ENCODE results near the gene ABTB1. TPM values are rescaled to one million over a fixed set of nuclear protein-coding genes. Genes with fewer than 3 reads are reported as not detected.

ABTB1 gene
- total RNA-seq, 4 donors from 2014 or later: 17.6 to 91.9 (median 51.3) TPM

DNA sequence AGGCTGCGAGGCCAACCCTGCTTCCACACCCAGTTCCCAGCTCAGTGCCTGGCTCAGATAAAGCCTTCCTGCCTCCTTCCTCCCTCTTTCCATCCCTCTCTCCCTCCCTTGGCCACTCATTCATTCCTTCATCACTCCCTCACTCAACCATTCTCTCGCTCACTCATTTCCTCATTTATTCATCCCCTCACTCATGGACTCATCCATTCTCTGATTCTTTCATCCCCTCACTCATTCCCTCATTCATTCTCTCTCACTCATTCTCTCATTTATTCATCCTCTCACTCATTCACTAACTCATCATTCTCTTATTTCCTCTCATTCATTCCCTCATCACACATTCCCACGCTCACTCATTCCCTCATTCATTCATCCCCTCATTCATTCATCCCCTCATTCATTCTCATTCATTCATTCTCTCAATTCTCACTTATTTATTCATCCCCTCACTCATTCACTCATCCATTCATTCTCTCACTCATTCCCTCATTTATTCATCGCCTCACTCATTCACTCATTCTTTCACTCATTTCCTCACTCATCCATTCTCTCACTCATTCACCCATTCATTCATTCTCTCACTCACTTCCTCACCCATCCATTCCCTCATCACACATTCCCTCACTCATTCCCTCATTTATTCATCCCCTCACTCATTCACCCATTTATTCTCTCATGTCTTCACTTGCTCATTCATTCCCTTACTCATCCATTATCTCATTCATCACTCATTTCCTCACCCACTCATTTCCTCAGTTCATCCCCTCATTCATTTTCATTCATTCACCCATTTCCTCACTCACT lies 13.2 kb downstream of the ABTB1 start:
- TF ChIP-seq, protein P1, sequence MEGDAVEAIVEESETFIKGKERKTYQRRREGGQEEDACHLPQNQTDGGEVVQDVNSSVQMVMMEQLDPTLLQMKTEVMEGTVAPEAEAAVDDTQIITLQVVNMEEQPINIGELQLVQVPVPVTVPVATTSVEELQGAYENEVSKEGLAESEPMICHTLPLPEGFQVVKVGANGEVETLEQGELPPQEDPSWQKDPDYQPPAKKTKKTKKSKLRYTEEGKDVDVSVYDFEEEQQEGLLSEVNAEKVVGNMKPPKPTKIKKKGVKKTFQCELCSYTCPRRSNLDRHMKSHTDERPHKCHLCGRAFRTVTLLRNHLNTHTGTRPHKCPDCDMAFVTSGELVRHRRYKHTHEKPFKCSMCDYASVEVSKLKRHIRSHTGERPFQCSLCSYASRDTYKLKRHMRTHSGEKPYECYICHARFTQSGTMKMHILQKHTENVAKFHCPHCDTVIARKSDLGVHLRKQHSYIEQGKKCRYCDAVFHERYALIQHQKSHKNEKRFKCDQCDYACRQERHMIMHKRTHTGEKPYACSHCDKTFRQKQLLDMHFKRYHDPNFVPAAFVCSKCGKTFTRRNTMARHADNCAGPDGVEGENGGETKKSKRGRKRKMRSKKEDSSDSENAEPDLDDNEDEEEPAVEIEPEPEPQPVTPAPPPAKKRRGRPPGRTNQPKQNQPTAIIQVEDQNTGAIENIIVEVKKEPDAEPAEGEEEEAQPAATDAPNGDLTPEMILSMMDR (IDR thresholded peaks at IDR 0.05; ENCODE audit: low read depth): no peak

- TF ChIP-seq, protein P1 (IDR thresholded peaks at IDR 0.05; ENCODE audit: low read depth): no peak
Observed at GRCh38 chr3:127686512-127686894, 13.8 kb downstream of the ABTB1 start.

- TF ChIP-seq, protein P1 (IDR thresholded peaks at IDR 0.05; ENCODE audit: low read depth): no peak
Observed at GRCh38 chr3:127687228-127687737, 14.5 kb downstream of the ABTB1 start.

DNA sequence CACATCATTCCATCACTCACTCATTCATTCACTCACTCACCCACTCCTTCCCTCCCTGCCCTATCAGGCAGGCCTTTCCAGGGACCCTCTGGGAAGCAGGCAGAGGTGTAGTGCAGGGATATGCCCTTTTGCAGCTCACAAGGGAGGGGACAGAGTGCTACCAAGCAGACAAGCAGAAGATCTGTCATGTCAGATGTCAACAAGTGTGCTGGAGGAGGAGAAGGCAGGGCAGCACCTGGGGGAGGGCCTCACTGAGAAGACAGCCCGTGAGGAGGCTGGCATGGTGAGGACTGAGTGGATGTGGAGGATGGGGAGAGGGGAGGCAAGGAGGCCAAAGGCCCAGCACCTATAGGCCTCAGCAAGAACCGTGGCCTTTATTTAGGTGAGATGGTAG lies 15.3 kb downstream of the ABTB1 start:
- TF ChIP-seq, protein P1 (IDR thresholded peaks at IDR 0.05; ENCODE audit: low read depth): no peak

DNA sequence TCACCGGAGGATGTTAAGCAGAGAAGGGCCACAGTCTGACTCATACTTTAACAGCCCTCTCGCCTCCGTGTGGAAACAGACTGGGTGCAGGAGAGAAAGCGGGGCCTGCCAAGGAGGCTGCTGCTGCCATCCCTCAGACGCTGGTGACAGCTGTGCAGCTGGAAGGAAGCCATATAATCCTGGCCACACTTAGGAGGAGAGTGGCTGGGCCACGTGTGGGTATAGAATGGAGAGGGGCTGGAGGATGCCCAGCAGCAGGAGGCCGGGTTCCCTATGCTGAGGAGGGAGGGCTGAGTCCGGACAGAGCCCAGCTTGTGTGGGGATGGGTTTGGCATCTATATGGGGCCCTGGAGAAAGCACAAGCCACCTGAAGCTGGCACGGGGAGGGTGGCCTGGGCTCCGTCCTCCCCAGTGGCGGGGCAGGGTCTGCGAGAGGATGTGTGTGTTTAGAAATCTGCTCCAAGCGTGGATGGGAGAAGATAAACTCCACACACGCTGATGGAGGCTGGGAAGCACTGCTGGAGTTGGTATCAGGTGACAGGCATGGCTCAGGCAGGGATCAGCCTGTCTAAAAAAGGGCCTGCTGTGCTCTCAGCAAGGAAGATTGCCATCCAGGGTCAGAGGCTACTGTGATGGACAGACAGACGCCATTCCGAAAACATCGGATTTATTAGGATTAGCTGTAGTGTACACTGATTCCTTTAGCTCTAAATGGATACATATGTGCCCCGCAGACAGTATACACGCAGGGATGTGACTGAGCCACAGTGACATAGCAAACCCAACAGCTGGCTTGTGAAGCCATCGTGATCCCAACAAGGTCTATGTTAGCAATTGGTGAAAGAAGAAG lies 15.9 kb downstream of the ABTB1 start:
- TF ChIP-seq, protein P1 (IDR thresholded peaks at IDR 0.05; ENCODE audit: low read depth): no peak

GRCh38 chr3:127689266-127689860 lies 16.6 kb downstream of the ABTB1 start:
- TF ChIP-seq, protein P1 (IDR thresholded peaks at IDR 0.05; ENCODE audit: low read depth): no peak

DNA sequence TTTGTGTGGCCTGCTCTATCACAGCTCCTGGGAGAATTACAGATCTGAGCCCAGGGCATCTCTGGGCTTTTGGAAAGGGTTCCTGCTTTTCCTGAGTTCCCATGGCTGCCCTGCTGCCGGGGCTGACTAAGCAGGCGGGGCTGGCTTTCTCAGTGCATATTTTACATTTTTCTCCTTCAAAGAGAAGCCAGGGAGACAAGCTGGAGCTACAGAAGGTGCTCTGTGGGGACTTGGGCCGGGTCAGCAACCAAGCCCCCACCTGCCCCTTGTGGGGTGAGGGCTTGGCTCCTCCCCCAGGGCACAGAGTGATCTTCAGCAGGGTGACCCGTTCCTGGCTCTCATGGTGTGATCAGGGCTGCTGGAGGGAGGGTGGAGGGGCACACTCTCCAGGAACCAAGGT lies 17.4 kb downstream of the ABTB1 start:
- TF ChIP-seq, protein P1 (IDR thresholded peaks at IDR 0.05; ENCODE audit: low read depth): no peak
